Neural progenitor cell (in vitro differentiated cells): ENCODE data around the gene TNFSF4. TPM values are rescaled to one million over a fixed set of nuclear protein-coding genes. Genes with fewer than 3 reads are reported as not detected.

ENCODE experiments used
- DNase-seq: peaks from one replicate; pipeline ENCODE4 v3.0.0-alpha.2; 2016; ENCODE audit warnings: low spot score
- H2AFZ ChIP-seq: fragments of 200-600 bp; sonication (generic); replicated peaks from 2 replicates; pipeline ENCODE4 v1.6.1; 2016; ENCODE audit warnings: antibody characterized with exemption
- H3F3A ChIP-seq: fragments of 200-600 bp; sonication (generic); 2 replicates; pipeline ENCODE4 v1.6.1; 2016; ENCODE audit warnings: antibody characterized with exemption, low read depth
- H3K27ac ChIP-seq: fragments of 200-600 bp; sonication (generic); 2 replicates; pipeline ENCODE4 v1.5.1; 2016; ENCODE audit warnings: mild to moderate bottlenecking
- H3K27me3 ChIP-seq: fragments of 200-600 bp; sonication (generic); 2 replicates; pipeline ENCODE4 v1.6.1; 2016; ENCODE audit warnings: mild to moderate bottlenecking, moderate library complexity
- H3K36me3 ChIP-seq: fragments of 200-600 bp; sonication (generic); 2 replicates; pipeline ENCODE4 v1.5.1; 2016
- H3K4me1 ChIP-seq: fragments of 200-600 bp; sonication (generic); 2 replicates; pipeline ENCODE4 v1.6.1; 2016; ENCODE audit warnings: mixed run types
- H3K4me2 ChIP-seq: fragments of 200-600 bp; sonication (generic); 2 replicates; pipeline ENCODE4 v1.6.1; 2016
- H3K4me3 ChIP-seq: fragments of 200-600 bp; sonication (generic); 2 replicates; pipeline ENCODE4 v1.5.1; 2016
- H3K79me2 ChIP-seq: fragments of 200-600 bp; sonication (generic); 2 replicates; pipeline ENCODE4 v1.6.1; 2016; ENCODE audit warnings: low read depth
- H3K9ac ChIP-seq: fragments of 200-600 bp; sonication (generic); 2 replicates; pipeline ENCODE4 v1.6.1; 2016
- H3K9me3 ChIP-seq: fragments of 200-600 bp; sonication (generic); 2 replicates; pipeline ENCODE4 v1.5.1; 2016; ENCODE audit warnings: low read depth
- H4K20me1 ChIP-seq: fragments of 200-600 bp; sonication (generic); 2 replicates; pipeline ENCODE4 v1.6.1; 2016; ENCODE audit warnings: low read depth
- H3K27ac Mint-ChIP-seq: 3 replicates; pipeline ENCODE4 v1.8.0; 2021; ENCODE audit warnings: mixed read lengths
- H3K27me3 Mint-ChIP-seq: 2 replicates; pipeline ENCODE4 v1.8.0; 2022; ENCODE audit warnings: low read depth, mild to moderate bottlenecking, inconsistent platforms, moderate library complexity, mixed read lengths; ENCODE audit not compliant: insufficient read depth
- H3K36me3 Mint-ChIP-seq: 3 replicates; pipeline ENCODE4 v1.8.0; 2021; ENCODE audit warnings: mixed read lengths
- H3K4me1 Mint-ChIP-seq: 3 replicates; pipeline ENCODE4 v1.8.0; 2021; ENCODE audit warnings: mixed read lengths
- H3K4me3 Mint-ChIP-seq: 3 replicates; pipeline ENCODE4 v1.8.0; 2021; ENCODE audit warnings: mild to moderate bottlenecking, moderate library complexity, mixed read lengths
- H3K9me3 Mint-ChIP-seq: 3 replicates; pipeline ENCODE4 v1.8.0; 2020; ENCODE audit warnings: mixed read lengths
- EZH2 ChIP-seq: fragments of 200-600 bp; sonication (generic); IDR thresholded peaks from 2 replicates; pipeline ENCODE4 v1.6.1; 2017; ENCODE audit warnings: antibody characterized with exemption, mild to moderate bottlenecking, moderate library complexity
- EZH2phosphoT487 ChIP-seq: fragments of 200-600 bp; sonication (generic); IDR thresholded peaks from 2 replicates; pipeline ENCODE4 v1.6.1; 2017; ENCODE audit warnings: antibody characterized with exemption
- total RNA-seq: library from RNA; depleted of rRNA; stranded (reverse); fragments of >200 nt; gene quantifications from 2 replicates; pipeline ENCODE4 v1.2.3, GENCODE V29; 2015; ENCODE audit warnings: low replicate concordance
- TF ChIP-seq, protein P1 (sequence below): fragments of 200-600 bp; sonication (generic); IDR thresholded peaks from 2 replicates; pipeline ENCODE4 v1.5.1; 2017; ENCODE audit warnings: antibody characterized with exemption, mild to moderate bottlenecking

The TNFSF4 gene
- total RNA-seq, 1 donor from 2014 or later = 2.1 TPM

DNA sequence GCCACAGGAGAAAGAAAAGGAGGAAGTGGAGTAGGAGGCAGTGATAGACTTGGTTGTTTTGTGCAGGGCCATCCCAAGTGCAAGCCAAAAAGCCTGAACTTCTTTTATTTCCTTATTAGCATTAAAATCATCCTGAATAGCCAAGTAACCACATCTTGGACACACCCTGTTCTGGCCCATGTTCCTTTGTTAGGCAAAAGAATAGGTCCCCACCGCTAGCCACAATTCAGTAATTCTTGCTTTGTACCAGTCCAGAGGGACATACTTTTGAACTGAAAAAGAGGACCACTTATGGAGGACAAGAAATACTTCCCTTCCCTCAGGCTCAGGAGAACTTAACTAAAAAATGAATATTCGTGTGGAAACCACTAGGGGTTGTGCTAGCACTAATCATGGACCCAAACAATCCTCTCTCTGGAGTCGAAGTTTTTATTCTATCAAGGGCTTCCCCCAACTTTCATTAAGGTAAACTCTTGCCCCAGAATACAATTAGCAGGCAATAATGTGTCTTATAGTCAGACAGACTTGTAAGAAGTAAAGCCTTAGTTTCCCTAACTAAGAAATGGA, 19.4 kb downstream of the TNFSF4 start:
- no peak overlapping the region for H3K4me2 ChIP-seq

DNA sequence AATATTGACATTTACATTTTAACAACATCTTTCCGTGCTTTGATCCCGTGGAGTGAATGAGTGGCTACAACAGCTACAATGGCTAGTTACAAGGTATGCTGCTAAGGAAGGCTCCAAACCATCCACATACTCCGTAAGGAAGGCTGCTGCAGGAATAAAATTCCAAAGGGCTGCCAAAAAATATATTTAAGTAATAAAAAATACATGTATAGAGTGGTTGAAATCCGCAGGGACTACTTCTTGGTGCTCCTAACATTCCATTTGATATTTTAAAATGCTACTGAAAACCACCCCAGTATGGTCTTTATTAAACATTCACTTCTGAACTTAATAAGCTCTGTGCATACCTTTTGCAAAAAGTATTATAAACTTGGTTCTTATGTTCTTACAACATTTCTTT, 25.3 kb downstream of the TNFSF4 start:
- Histone ChIP-seq H3K4me3 (no peak overlapping the region), H3K27ac (no peak overlapping the region), H3K9ac (no peak overlapping the region), H3K27me3 (no peaks in the 10 kb centered on the region), H3K36me3 (no peaks in the 10 kb centered on the region), H4K20me1 (no peaks in the 10 kb centered on the region), H3K9me3 (no peaks in the 10 kb centered on the region), H3K4me1 (no peaks in the 10 kb centered on the region), H3K79me2 (no peaks in the 10 kb centered on the region), H2AFZ (no peak overlapping the region), H3F3A (no peaks in the 10 kb centered on the region), H3K4me2 (no peak overlapping the region)
- Mint-ChIP-seq H3K27me3 (no peaks in the 10 kb centered on the region), H3K9me3 (no peaks in the 10 kb centered on the region), H3K4me3 (no peak overlapping the region), H3K4me1 (no peaks in the 10 kb centered on the region), H3K27ac (no peak overlapping the region), H3K36me3 (no peaks in the 10 kb centered on the region)
- DNase-seq = no peak
- TF ChIP-seq EZH2 = no peak
- TF ChIP-seq, protein P1, sequence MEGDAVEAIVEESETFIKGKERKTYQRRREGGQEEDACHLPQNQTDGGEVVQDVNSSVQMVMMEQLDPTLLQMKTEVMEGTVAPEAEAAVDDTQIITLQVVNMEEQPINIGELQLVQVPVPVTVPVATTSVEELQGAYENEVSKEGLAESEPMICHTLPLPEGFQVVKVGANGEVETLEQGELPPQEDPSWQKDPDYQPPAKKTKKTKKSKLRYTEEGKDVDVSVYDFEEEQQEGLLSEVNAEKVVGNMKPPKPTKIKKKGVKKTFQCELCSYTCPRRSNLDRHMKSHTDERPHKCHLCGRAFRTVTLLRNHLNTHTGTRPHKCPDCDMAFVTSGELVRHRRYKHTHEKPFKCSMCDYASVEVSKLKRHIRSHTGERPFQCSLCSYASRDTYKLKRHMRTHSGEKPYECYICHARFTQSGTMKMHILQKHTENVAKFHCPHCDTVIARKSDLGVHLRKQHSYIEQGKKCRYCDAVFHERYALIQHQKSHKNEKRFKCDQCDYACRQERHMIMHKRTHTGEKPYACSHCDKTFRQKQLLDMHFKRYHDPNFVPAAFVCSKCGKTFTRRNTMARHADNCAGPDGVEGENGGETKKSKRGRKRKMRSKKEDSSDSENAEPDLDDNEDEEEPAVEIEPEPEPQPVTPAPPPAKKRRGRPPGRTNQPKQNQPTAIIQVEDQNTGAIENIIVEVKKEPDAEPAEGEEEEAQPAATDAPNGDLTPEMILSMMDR = no peak
- no peak for TF ChIP-seq EZH2phosphoT487

More for the DNA sequence above, 19.4 kb downstream of the TNFSF4 start:
- Mint-ChIP-seq H3K36me3 (no peaks in the 10 kb centered on the region), H3K9me3 (no peaks in the 10 kb centered on the region), H3K4me3 (no peak overlapping the region), H3K27me3 (no peaks in the 10 kb centered on the region), H3K27ac (no peak overlapping the region), H3K4me1 (no peaks in the 10 kb centered on the region)
- no peaks in the 10 kb centered on the region for H3F3A ChIP-seq
- no peaks in the 10 kb centered on the region for H3K36me3 ChIP-seq
- no peaks in the 10 kb centered on the region for H4K20me1 ChIP-seq
- H3K9me3 ChIP-seq = no peaks in the 10 kb centered on the region
- no peak overlapping the region for H3K4me3 ChIP-seq
- no peaks in the 10 kb centered on the region for H3K4me1 ChIP-seq
- no peak overlapping the region for H3K9ac ChIP-seq
- no peak overlapping the region for H3K27ac ChIP-seq
- no peak for TF ChIP-seq EZH2phosphoT487
- no peaks in the 10 kb centered on the region for H3K79me2 ChIP-seq
- H2AFZ ChIP-seq = no peak overlapping the region
- H3K27me3 ChIP-seq = no peaks in the 10 kb centered on the region
- no peak for DNase-seq

DNA sequence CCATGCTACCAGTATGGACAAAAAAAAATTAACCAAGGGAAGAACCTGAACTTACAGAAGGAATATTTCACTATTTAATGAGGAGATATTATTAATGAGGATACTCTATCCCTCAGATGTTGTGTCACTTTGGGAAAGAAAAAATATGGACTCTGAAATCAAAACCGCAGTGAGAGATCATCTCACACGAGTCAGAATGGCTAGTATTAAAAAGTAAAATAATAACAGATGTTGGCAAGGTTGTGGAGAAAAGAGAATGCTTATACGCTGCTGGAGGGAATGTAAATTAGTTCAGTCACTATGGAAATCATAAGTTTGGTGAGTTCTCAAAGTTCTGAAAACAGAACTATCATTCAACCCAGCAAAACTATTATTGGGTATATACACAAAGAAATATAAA, 30.9 kb downstream of the TNFSF4 start:
- Histone ChIP-seq H3K4me2 (no peak overlapping the region), H3K9ac (no peak overlapping the region), H3K79me2 (no peaks in the 10 kb centered on the region), H3F3A (no peaks in the 10 kb centered on the region), H3K27ac (no peak overlapping the region), H3K27me3 (no peaks in the 10 kb centered on the region), H3K4me1 (no peaks in the 10 kb centered on the region), H4K20me1 (no peaks in the 10 kb centered on the region), H3K36me3 (no peaks in the 10 kb centered on the region), H3K4me3 (no peak overlapping the region), H3K9me3 (peaks cover 6% of the 10 kb centered on the region), H2AFZ (no peak overlapping the region)
- H3K27ac Mint-ChIP-seq = no peak overlapping the region
- peaks cover 24% of the 10 kb centered on the region for H3K9me3 Mint-ChIP-seq
- no peaks in the 10 kb centered on the region for H3K4me1 Mint-ChIP-seq
- no peaks in the 10 kb centered on the region for H3K36me3 Mint-ChIP-seq
- no peaks in the 10 kb centered on the region for H3K27me3 Mint-ChIP-seq
- no peak overlapping the region for H3K4me3 Mint-ChIP-seq
- TF ChIP-seq, protein P1 = no peak
- TF ChIP-seq EZH2phosphoT487 (no peak), EZH2 (no peak)
- DNase-seq = no peak

DNA sequence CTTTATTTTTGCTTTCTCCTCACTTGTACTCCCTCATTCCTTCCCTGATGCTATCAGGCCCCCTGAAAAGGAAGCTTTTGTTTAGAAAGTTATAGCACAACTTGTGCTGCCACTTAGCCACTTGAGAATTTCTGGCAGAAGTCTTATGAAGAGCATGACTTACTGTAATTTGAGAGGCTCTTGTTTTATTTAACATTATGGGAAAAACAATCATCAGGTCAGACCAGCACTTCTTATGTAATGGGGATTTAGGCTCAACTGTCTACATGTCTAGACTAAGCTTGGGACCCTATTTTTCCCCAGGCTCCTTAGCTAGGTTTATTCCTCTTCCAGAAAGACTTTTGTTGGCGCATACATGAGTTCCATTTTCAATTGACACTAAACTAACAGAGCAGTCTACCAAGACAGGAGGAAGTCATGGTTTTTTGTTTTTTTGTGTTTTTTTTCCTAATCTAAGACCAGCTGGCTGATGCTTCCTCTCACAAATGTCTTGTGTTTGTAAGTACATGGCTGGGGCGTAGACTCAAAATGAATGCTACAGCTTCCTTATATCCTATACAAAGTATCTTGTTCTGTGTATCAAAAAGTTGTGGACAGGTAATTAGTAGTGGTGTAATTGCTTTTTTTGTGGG, 31.5 kb downstream of the TNFSF4 start:
- H3K27ac ChIP-seq = no peak overlapping the region
- no peaks in the 10 kb centered on the region for H3K79me2 ChIP-seq
- no peak overlapping the region for H2AFZ ChIP-seq
- Mint-ChIP-seq H3K36me3 (no peaks in the 10 kb centered on the region), H3K4me1 (no peaks in the 10 kb centered on the region), H3K27ac (no peak overlapping the region), H3K27me3 (no peaks in the 10 kb centered on the region), H3K9me3 (peaks cover 25% of the 10 kb centered on the region), H3K4me3 (no peak overlapping the region)
- H3K36me3 ChIP-seq = no peaks in the 10 kb centered on the region
- TF ChIP-seq EZH2 = no peak
- TF ChIP-seq, protein P1 = no peak
- no peak for TF ChIP-seq EZH2phosphoT487
- peaks cover 6% of the 10 kb centered on the region for H3K9me3 ChIP-seq
- DNase-seq = no peak
- H3K4me2 ChIP-seq = no peak overlapping the region
- H4K20me1 ChIP-seq = no peaks in the 10 kb centered on the region
- no peaks in the 10 kb centered on the region for H3K4me1 ChIP-seq
- no peaks in the 10 kb centered on the region for H3K27me3 ChIP-seq
- H3F3A ChIP-seq = no peaks in the 10 kb centered on the region
- no peak overlapping the region for H3K9ac ChIP-seq
- no peak overlapping the region for H3K4me3 ChIP-seq
